ENCODE results near the gene RACGAP1.

Gene RACGAP1

DNA sequence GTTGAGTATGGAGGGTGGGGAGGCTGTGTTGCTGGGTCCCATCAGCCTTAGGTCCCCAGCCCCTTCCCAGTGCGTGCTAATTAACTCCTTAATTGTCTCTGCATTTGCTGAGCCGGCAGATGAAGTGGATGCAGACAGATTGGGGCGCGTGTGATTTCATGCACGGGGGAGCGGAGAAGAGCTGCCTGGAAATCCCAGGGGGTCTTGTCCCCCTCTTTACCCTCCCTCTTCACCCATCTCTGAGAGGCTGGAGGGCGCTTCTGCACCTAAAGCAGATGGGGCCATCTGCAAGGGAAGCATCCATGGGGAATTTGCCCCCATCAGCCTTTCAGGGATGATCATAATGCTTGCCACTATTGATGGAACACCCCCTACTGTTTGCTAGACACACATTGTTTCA lies 27.7 kb upstream of the RACGAP1 start:
- Histone ChIP-seq H2BK5ac (ENCODE audit: low read depth, low read length, poor library complexity) (no peak overlapping the region), H3K18ac (ENCODE audit: low read length) (no peak overlapping the region), H3K9me3 (ENCODE audit: insufficient read depth, low read depth, low read length) (no peaks in the 10 kb centered on the region), H3K79me2 (ENCODE audit: control insufficient read depth, insufficient read depth, low read length, poor library complexity) (no peaks in the 10 kb centered on the region), H2BK120ac (ENCODE audit: insufficient read depth, low read length, poor library complexity) (no peak overlapping the region), H4K91ac (ENCODE audit: low read depth, low read length) (no peak overlapping the region), H3K14ac (ENCODE audit: low read length) (no peak overlapping the region), H4K8ac (ENCODE audit: low read depth, low read length) (no peak overlapping the region), H3K4ac (ENCODE audit: low read depth, low read length) (no peak overlapping the region), H3K79me1 (ENCODE audit: low read length) (no peaks in the 10 kb centered on the region), H3K4me1 (ENCODE audit: control insufficient read depth in 1 of 2, insufficient read depth in 2 of 2, low read length in 2 of 2) (peaks cover 6 to 13% of the 10 kb centered on the region in 2 experiments), H3K9ac (ENCODE audit: low read length) (no peak overlapping the region), H3K23ac (ENCODE audit: low read length) (no peak overlapping the region), H3K27ac (ENCODE audit: low read depth, low read length) (no peak overlapping the region), H3K27me3 (ENCODE audit: insufficient read depth, low read length) (peaks cover 9% of the 10 kb centered on the region), H2AK5ac (ENCODE audit: low read length) (no peak overlapping the region), H4K12ac (ENCODE audit: low read depth, low read length) (no peak overlapping the region), H3K36me3 (ENCODE audit: control insufficient read depth in 1 of 2, insufficient read depth in 2 of 2, low read length in 2 of 2) (no peaks in the 10 kb centered on the region), H3K4me2 (ENCODE audit: low read length) (no peak overlapping the region), H2AFZ (ENCODE audit: insufficient read depth, low read length, poor library complexity) (no peak overlapping the region), H3K4me3 (ENCODE audit: low read depth, low read length) (no peak overlapping the region), H2BK12ac (ENCODE audit: low read length) (no peak overlapping the region)
- DNase-seq: no peak
- WGBS (ENCODE audit: extremely low coverage, insufficient coverage, insufficient read length): no CpG with 5 or more reads among the region's 7 CpGs

DNA sequence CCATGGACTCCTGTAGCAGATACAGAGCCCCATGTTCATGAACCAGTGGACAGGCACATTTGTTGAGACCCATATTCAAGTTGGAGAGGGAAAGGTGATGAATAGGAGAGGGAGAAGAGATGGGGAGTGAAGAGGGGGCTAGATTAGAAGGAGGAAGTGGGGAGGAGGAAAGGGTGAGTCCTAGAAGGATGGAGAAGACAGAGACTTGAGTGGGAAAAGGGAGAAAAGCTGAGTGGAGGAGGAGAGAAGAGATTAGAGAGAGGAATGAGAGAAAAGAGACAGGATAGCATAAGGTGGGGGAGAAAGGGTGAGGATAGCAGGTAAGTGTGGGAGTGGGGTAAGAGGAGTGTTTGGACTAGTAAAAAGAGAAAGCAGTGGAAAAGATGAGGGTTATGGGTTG lies 27.2 kb upstream of the RACGAP1 start:
- Histone ChIP-seq H3K4me3 (ENCODE audit: low read depth, low read length) (no peak overlapping the region), H3K23ac (ENCODE audit: low read length) (no peak overlapping the region), H4K91ac (ENCODE audit: low read depth, low read length) (no peak overlapping the region), H3K4me2 (ENCODE audit: low read length) (no peak overlapping the region), H2BK12ac (ENCODE audit: low read length) (no peak overlapping the region), H3K4ac (ENCODE audit: low read depth, low read length) (no peak overlapping the region), H4K12ac (ENCODE audit: low read depth, low read length) (no peak overlapping the region), H4K8ac (ENCODE audit: low read depth, low read length) (no peak overlapping the region), H2BK5ac (ENCODE audit: low read depth, low read length, poor library complexity) (no peak overlapping the region), H3K4me1 (ENCODE audit: control insufficient read depth in 1 of 2, insufficient read depth in 2 of 2, low read length in 2 of 2) (peaks cover 6 to 12% of the 10 kb centered on the region in 2 experiments), H2BK120ac (ENCODE audit: insufficient read depth, low read length, poor library complexity) (no peak overlapping the region), H3K18ac (ENCODE audit: low read length) (no peak overlapping the region), H3K9ac (ENCODE audit: low read length) (no peak overlapping the region), H3K9me3 (ENCODE audit: insufficient read depth, low read depth, low read length) (no peaks in the 10 kb centered on the region), H3K36me3 (ENCODE audit: control insufficient read depth in 1 of 2, insufficient read depth in 2 of 2, low read length in 2 of 2) (no peaks in the 10 kb centered on the region), H3K79me1 (ENCODE audit: low read length) (no peaks in the 10 kb centered on the region), H3K27me3 (ENCODE audit: insufficient read depth, low read length) (peaks cover 9% of the 10 kb centered on the region), H3K27ac (ENCODE audit: low read depth, low read length) (no peak overlapping the region), H2AFZ (ENCODE audit: insufficient read depth, low read length, poor library complexity) (no peak overlapping the region), H2AK5ac (ENCODE audit: low read length) (no peak overlapping the region), H3K14ac (ENCODE audit: low read length) (no peak overlapping the region), H3K79me2 (ENCODE audit: control insufficient read depth, insufficient read depth, low read length, poor library complexity) (no peaks in the 10 kb centered on the region)
- DNase-seq: no peak

DNA sequence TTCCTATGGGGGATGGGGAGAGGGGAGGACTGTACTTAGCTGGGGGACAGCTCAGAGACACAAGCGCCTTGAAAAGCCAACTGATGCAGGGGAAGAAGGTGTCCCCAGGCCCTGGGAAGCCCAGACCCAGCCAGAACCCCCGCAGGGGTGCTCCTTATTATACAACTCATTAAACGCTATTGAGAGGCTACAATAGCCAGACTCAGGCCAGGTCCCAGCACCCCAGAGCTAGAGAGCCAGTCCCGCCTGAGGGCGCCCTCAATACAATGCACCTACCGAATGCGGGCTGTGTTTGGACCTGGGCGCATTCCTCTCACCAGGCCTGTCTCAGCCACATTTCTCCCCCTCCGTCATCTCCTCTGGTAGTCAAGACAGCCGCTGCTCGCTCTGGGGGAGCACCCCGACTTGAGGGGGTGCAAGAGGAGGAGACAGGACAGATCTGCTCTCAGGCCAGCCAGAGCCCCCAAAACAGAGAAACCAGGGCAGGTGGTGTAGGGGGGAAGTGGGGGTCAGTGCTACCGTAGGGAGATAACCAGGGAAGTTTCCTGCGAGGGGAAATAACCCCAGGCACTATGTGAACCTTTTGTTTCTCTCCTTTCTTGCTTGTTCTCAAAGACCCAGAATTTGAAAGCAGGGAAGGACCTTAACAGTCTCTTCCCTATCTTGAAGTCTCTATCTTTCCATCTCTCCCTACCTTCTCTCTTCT lies 26.0 kb upstream of the RACGAP1 start:
- H3K4ac ChIP-seq (ENCODE audit: low read depth, low read length): no peak overlapping the region
- no CpG with 5 or more reads among the region's 14 CpGs for WGBS (ENCODE audit: extremely low coverage, insufficient coverage, insufficient read length)

DNA sequence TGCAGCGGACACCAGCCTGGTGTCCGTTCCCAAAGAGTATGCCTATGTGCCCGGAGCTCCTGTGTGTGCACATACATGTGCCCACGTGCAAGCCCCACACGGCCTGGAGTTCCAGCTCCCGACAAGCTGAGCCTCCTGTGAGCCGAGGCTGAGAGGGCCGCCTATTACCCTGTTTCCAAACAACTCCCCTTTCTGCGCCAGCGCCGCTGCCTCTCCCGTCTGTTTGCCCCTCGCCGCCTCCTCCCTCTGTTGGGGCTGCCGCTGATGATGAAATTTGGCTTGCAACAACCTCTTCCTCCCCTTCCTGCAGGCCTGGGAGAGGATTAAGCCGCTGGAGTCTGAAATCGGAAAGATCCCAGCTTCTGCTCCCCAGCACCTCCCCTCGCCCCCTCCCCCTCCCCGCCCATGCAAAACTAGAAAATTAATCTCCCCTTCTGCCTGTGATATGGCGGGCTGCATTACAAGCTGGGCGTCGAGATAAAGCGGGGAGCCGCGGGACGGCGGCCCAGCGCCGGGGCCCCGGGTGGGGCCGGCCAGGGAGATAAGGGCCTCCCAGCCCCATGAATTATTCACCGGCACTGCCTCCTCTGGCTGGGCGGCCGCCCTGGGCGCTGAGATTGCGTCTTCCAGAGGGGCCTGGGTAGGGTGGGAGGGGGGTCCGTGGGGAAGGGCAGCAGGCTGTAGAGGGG lies 25.3 kb upstream of the RACGAP1 start:
- H2AK5ac ChIP-seq (ENCODE audit: low read length): no peak overlapping the region
- H3K27me3 ChIP-seq (ENCODE audit: insufficient read depth, low read length): no peaks in the 10 kb centered on the region
- H3K18ac ChIP-seq (ENCODE audit: low read length): no peak overlapping the region
- H2AFZ ChIP-seq (ENCODE audit: insufficient read depth, low read length, poor library complexity): peak overlapping the region; percentile 43
- H2BK120ac ChIP-seq (ENCODE audit: insufficient read depth, low read length, poor library complexity): no peak overlapping the region
- no peaks in the 10 kb centered on the region for H3K36me3 ChIP-seq (ENCODE audit: control insufficient read depth in 1 of 2, insufficient read depth in 2 of 2, low read length in 2 of 2)
- H4K8ac ChIP-seq (ENCODE audit: low read depth, low read length): no peak overlapping the region
- DNase-seq: peak in 1 of 2 donors; percentile 14
- no peaks in the 10 kb centered on the region for H3K79me2 ChIP-seq (ENCODE audit: control insufficient read depth, insufficient read depth, low read length, poor library complexity)
- H3K27ac ChIP-seq (ENCODE audit: low read depth, low read length): no peak overlapping the region
- H3K4ac ChIP-seq (ENCODE audit: low read depth, low read length): no peak overlapping the region
- no peak overlapping the region for H2BK5ac ChIP-seq (ENCODE audit: low read depth, low read length, poor library complexity)
- H3K79me1 ChIP-seq (ENCODE audit: low read length): no peaks in the 10 kb centered on the region
- H3K4me1 ChIP-seq (ENCODE audit: control insufficient read depth in 1 of 2, insufficient read depth in 2 of 2, low read length in 2 of 2): peaks cover 6 to 8% of the 10 kb centered on the region in 2 experiments
- no peak overlapping the region for H4K91ac ChIP-seq (ENCODE audit: low read depth, low read length)
- no peaks in the 10 kb centered on the region for H3K9me3 ChIP-seq (ENCODE audit: insufficient read depth, low read depth, low read length)
- no peak overlapping the region for H3K23ac ChIP-seq (ENCODE audit: low read length)
- peak overlapping the region; percentile 39 for H3K14ac ChIP-seq (ENCODE audit: low read length)
- H3K4me2 ChIP-seq (ENCODE audit: low read length): peak overlapping the region; percentile 75
- peak overlapping the region; percentile 37 for H3K4me3 ChIP-seq (ENCODE audit: low read depth, low read length)
- no peak overlapping the region for H4K12ac ChIP-seq (ENCODE audit: low read depth, low read length)
- peak overlapping the region; percentile 50 for H3K9ac ChIP-seq (ENCODE audit: low read length)
- no peak overlapping the region for H2BK12ac ChIP-seq (ENCODE audit: low read length)
- WGBS (ENCODE audit: extremely low coverage, insufficient coverage, insufficient read length): no CpG with 5 or more reads among the region's 37 CpGs

More for the DNA sequence above, 26.0 kb upstream of the RACGAP1 start:
- H3K14ac ChIP-seq (ENCODE audit: low read length): no peak overlapping the region
- H3K18ac ChIP-seq (ENCODE audit: low read length): no peak overlapping the region
- DNase-seq: peak; percentile 75 to 84
- no peak overlapping the region for H2BK12ac ChIP-seq (ENCODE audit: low read length)
- H4K91ac ChIP-seq (ENCODE audit: low read depth, low read length): no peak overlapping the region
- H2AFZ ChIP-seq (ENCODE audit: insufficient read depth, low read length, poor library complexity): peak overlapping the region; percentile 71
- H3K27me3 ChIP-seq (ENCODE audit: insufficient read depth, low read length): no peaks in the 10 kb centered on the region
- no peaks in the 10 kb centered on the region for H3K79me1 ChIP-seq (ENCODE audit: low read length)
- no peak overlapping the region for H3K23ac ChIP-seq (ENCODE audit: low read length)
- H2BK5ac ChIP-seq (ENCODE audit: low read depth, low read length, poor library complexity): no peak overlapping the region
- H3K79me2 ChIP-seq (ENCODE audit: control insufficient read depth, insufficient read depth, low read length, poor library complexity): no peaks in the 10 kb centered on the region
- no peak overlapping the region for H2AK5ac ChIP-seq (ENCODE audit: low read length)
- H4K12ac ChIP-seq (ENCODE audit: low read depth, low read length): no peak overlapping the region
- no peak overlapping the region for H4K8ac ChIP-seq (ENCODE audit: low read depth, low read length)
- H3K36me3 ChIP-seq (ENCODE audit: control insufficient read depth in 1 of 2, insufficient read depth in 2 of 2, low read length in 2 of 2): no peaks in the 10 kb centered on the region
- no peaks in the 10 kb centered on the region for H3K9me3 ChIP-seq (ENCODE audit: insufficient read depth, low read depth, low read length)
- no peak overlapping the region for H3K4me3 ChIP-seq (ENCODE audit: low read depth, low read length)
- no peak overlapping the region for H3K9ac ChIP-seq (ENCODE audit: low read length)
- H3K4me2 ChIP-seq (ENCODE audit: low read length): peak overlapping the region; percentile 75
- H3K27ac ChIP-seq (ENCODE audit: low read depth, low read length): no peak overlapping the region
- peaks cover 6 to 8% of the 10 kb centered on the region in 2 experiments for H3K4me1 ChIP-seq (ENCODE audit: control insufficient read depth in 1 of 2, insufficient read depth in 2 of 2, low read length in 2 of 2)
- no peak overlapping the region for H2BK120ac ChIP-seq (ENCODE audit: insufficient read depth, low read length, poor library complexity)

Measured in trophoblast cell (in vitro differentiated cells and primary cell).